Mesenchymal stem cell (in vitro differentiated cells and primary cell): ENCODE measurements around the gene TIMP2.
"Not testable (repeated sequence)": the region's sequence is repeated elsewhere in the genome, so short reads cannot be mapped to it uniquely, and the experiment has no call there.

Source experiments
- DNase-seq: peaks from one replicate; pipeline ENCODE4 v3.0.0-alpha.2; 2013
- H2AFZ ChIP-seq: one replicate; pipeline ENCODE4 v1.6.1; 2013; ENCODE audit warnings: low read depth, mild to moderate bottlenecking, control low read depth, inconsistent platforms, low read length, moderate library complexity
- H2AK5ac ChIP-seq: 2 replicates; pipeline ENCODE4 v1.6.1; 2013; ENCODE audit warnings: low read length, moderate library complexity, mild to moderate bottlenecking, inconsistent platforms; ENCODE audit not compliant: severe bottlenecking
- H2BK120ac ChIP-seq: one replicate; pipeline ENCODE4 v1.6.1; 2013; ENCODE audit warnings: low read depth, mild to moderate bottlenecking, inconsistent platforms, low read length, moderate library complexity
- H2BK12ac ChIP-seq, 2 experiments: one replicate each; pipeline ENCODE4 v1.6.1; 2013; ENCODE audit warnings: inconsistent platforms in 2 of 2, low read length in 2 of 2, mild to moderate bottlenecking in 2 of 2, moderate library complexity in 2 of 2, control low read depth in 1 of 2
- H2BK15ac ChIP-seq: one replicate; pipeline ENCODE4 v1.6.1; 2013; ENCODE audit warnings: mild to moderate bottlenecking, low read depth, inconsistent platforms; ENCODE audit not compliant: poor library complexity, severe bottlenecking
- H2BK5ac ChIP-seq: 2 replicates; pipeline ENCODE4 v1.6.1; 2013; ENCODE audit warnings: low read depth, mild to moderate bottlenecking, low read length, control low read depth, inconsistent platforms; ENCODE audit not compliant: poor library complexity, severe bottlenecking
- H3K14ac ChIP-seq, 2 experiments: one replicate each; pipeline ENCODE4 v1.6.1; 2013; ENCODE audit warnings: inconsistent platforms in 2 of 2, low read length in 2 of 2, control low read depth in 1 of 2, mild to moderate bottlenecking in 1 of 2, moderate library complexity in 1 of 2
- H3K18ac ChIP-seq, 2 experiments: one replicate each; pipeline ENCODE4 v1.6.1; 2013; ENCODE audit warnings: inconsistent platforms in 2 of 2, low read length in 2 of 2, control low read depth in 1 of 2, low read depth in 1 of 2, mild to moderate bottlenecking in 1 of 2
- H3K23ac ChIP-seq, 2 experiments: one replicate each; pipeline ENCODE4 v1.6.1; 2013; ENCODE audit warnings: inconsistent platforms in 2 of 2, low read length in 2 of 2, mild to moderate bottlenecking in 2 of 2, moderate library complexity in 2 of 2, control low read depth in 1 of 2
- H3K27ac ChIP-seq: 2 replicates; pipeline ENCODE4 v1.5.1; 2013; ENCODE audit warnings: mild to moderate bottlenecking, moderate library complexity, low read length, control low read depth, inconsistent platforms; ENCODE audit not compliant: poor library complexity, severe bottlenecking
- H3K27me3 ChIP-seq, 2 experiments: 2 replicates each; pipeline versions ENCODE4 v1.6.1 to v1.7.0; 2013; ENCODE audit warnings: low read length in 2 of 2, mild to moderate bottlenecking in 2 of 2, moderate library complexity in 2 of 2, control low read depth in 1 of 2, inconsistent platforms in 1 of 2; ENCODE audit not compliant: control insufficient read depth in 1 of 2, insufficient read depth in 1 of 2
- H3K36me3 ChIP-seq, 2 experiments: 2 replicates each; pipeline versions ENCODE4 v1.6.1 to v1.7.0; 2013; ENCODE audit warnings: low read length in 2 of 2, control low read depth in 1 of 2, inconsistent platforms in 1 of 2, low read depth in 1 of 2, mild to moderate bottlenecking in 1 of 2; ENCODE audit not compliant: insufficient read depth in 2 of 2, control insufficient read depth in 1 of 2
- H3K4ac ChIP-seq, 2 experiments: one replicate each; pipeline ENCODE4 v1.6.1; 2013; ENCODE audit warnings: inconsistent platforms in 2 of 2, low read length in 2 of 2, mild to moderate bottlenecking in 2 of 2, moderate library complexity in 2 of 2, control low read depth in 1 of 2, low read depth in 1 of 2
- H3K4me1 ChIP-seq: 2 replicates; pipeline ENCODE4 v1.6.1; 2013; ENCODE audit warnings: low read depth, low read length, control low read depth; ENCODE audit not compliant: control insufficient read depth, insufficient read depth
- H3K4me2 ChIP-seq: 2 replicates; pipeline ENCODE4 v1.6.1; 2013; ENCODE audit warnings: low read length, mild to moderate bottlenecking, inconsistent platforms; ENCODE audit not compliant: poor library complexity, severe bottlenecking
- H3K4me3 ChIP-seq, 2 experiments: 2 replicates each; pipeline versions ENCODE4 v1.5.1 to v1.7.0; 2013; ENCODE audit warnings: low read length in 2 of 2, mild to moderate bottlenecking in 2 of 2, control low read depth in 1 of 2, low read depth in 1 of 2; ENCODE audit not compliant: insufficient read depth in 1 of 2
- H3K79me1 ChIP-seq: replicated peaks from 2 replicates; pipeline ENCODE4 v1.6.1; 2013; ENCODE audit warnings: mild to moderate bottlenecking, control low read depth, low read length, inconsistent platforms; ENCODE audit not compliant: poor library complexity, severe bottlenecking
- H3K9ac ChIP-seq: 2 replicates; pipeline ENCODE4 v1.7.0; 2013; ENCODE audit warnings: mild to moderate bottlenecking, low read length, moderate library complexity
- H3K9me3 ChIP-seq: 2 replicates; pipeline ENCODE4 v1.7.0; 2013; ENCODE audit warnings: mild to moderate bottlenecking, low read length; ENCODE audit not compliant: control insufficient read depth
- H4K8ac ChIP-seq: one replicate; pipeline ENCODE4 v1.6.1; 2013; ENCODE audit warnings: inconsistent platforms, mild to moderate bottlenecking, low read length, moderate library complexity
- H4K91ac ChIP-seq: one replicate; pipeline ENCODE4 v1.6.1; 2013; ENCODE audit warnings: mild to moderate bottlenecking, low read length, inconsistent platforms
- WGBS: methylation state at CpG from one replicate; pipeline ENCODE4 v1.1.7; 2013; ENCODE audit warnings: mixed read lengths; 5-methylcytosine and 5-hydroxymethylcytosine counted together

TIMP2 gene

DNA sequence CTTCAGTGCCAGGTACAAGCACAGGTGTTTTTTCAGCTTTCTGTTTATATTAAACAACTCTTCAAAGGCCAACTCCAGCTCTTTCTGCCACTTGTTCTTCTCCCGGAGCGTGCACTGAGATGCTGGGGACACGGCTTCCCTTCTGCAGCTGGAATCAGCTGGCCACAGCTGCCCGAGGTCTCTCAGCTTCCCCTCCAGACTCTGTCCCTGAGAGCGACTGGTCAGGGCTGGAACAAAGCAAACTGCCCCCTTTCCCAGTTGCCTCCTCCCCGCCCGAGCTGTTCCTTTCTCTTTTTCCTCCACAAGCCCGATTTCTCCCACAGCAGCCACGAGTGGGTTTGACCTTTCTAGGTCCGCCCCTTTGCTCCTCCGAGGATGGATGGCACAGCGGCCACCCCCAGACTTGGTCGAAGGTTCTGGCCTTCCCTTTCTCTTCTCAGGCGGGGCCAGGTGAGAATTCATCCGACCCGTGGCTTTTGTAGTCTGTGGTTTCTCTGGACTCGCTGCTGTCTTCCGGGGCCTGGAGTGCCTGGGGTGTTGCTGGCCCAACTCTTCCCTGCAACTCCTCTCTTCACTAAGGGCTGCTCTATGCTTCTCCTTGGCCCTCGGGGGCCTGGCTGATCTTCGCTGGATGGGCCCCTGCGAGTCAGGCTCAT is 33.7 kb downstream of the TIMP2 start:
- Histone ChIP-seq H4K8ac (no peak overlapping the region), H3K23ac (no peak overlapping the region), H2BK12ac (no peak overlapping the region), H3K4me2 (no peak overlapping the region), H3K27me3 (no peaks in the 10 kb centered on the region), H3K4ac (no peak overlapping the region), H3K4me1 (peaks cover 12% of the 10 kb centered on the region), H2BK5ac (no peak overlapping the region), H3K4me3 (no peak overlapping the region), H3K79me1 (peaks cover 46% of the 10 kb centered on the region), H3K9me3 (no peaks in the 10 kb centered on the region), H2AK5ac (no peak overlapping the region), H2BK15ac (no peak overlapping the region), H3K27ac (no peak overlapping the region), H3K14ac (no peak overlapping the region), H4K91ac (no peak overlapping the region), H2AFZ (no peak overlapping the region), H3K36me3 (peaks cover 43 to 63% of the 10 kb centered on the region in 2 experiments), H3K9ac (no peak overlapping the region), H3K18ac (no peak overlapping the region), H2BK120ac (no peak overlapping the region)
- DNase-seq = no peak
- 94% methylated on average over 21 of the region's 21 CpGs for WGBS

DNA sequence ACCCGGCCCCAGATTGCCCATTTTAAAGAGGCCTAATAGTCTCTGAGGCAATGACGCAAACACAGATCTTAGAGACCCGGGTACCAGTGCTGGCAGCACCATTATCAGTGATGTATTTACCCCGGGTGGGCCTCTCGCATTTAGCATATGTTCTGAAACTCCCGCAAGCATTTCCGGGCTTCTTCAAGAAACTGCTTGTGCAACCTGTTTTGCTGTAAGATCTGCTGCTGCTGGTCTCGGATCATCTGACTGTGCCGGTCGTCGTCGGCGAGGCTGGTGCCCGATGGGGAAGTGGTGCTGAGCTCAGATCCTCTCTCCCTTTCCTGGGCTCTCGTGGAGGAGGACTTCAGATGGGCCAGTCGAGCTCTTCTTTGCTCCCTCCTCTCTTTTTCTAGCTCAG is 34.7 kb downstream of the TIMP2 start:
- 98% methylated on average over 16 of the region's 16 CpGs for WGBS
- no peak overlapping the region for H2AFZ ChIP-seq
- no peak overlapping the region for H4K91ac ChIP-seq
- H3K27me3 ChIP-seq = no peaks in the 10 kb centered on the region
- no peak overlapping the region for H2BK5ac ChIP-seq
- H3K9me3 ChIP-seq = no peaks in the 10 kb centered on the region
- no peak overlapping the region for H2AK5ac ChIP-seq
- H3K4ac ChIP-seq = no peak overlapping the region
- peaks cover 19% of the 10 kb centered on the region for H3K4me1 ChIP-seq
- H2BK15ac ChIP-seq = no peak overlapping the region
- H3K27ac ChIP-seq = no peak overlapping the region
- H3K4me2 ChIP-seq = no peak overlapping the region
- H3K4me3 ChIP-seq = no peak overlapping the region
- no peak overlapping the region for H3K18ac ChIP-seq
- no peak overlapping the region for H3K14ac ChIP-seq
- H4K8ac ChIP-seq = no peak overlapping the region
- peaks cover 53% of the 10 kb centered on the region for H3K79me1 ChIP-seq
- H2BK12ac ChIP-seq = no peak overlapping the region
- peaks cover 34 to 67% of the 10 kb centered on the region in 2 experiments for H3K36me3 ChIP-seq
- no peak overlapping the region for H2BK120ac ChIP-seq
- H3K9ac ChIP-seq = no peak overlapping the region
- no peak overlapping the region for H3K23ac ChIP-seq
- DNase-seq = no peak

GRCh38 chr17:78890096-78890495 is 35.1 kb downstream of the TIMP2 start:
- H2BK5ac ChIP-seq, H3K9ac ChIP-seq, H4K8ac ChIP-seq, H2BK120ac ChIP-seq, H3K27ac ChIP-seq, H3K4ac ChIP-seq, H3K23ac ChIP-seq, H3K18ac ChIP-seq, H3K9me3 ChIP-seq, H3K4me3 ChIP-seq, H3K14ac ChIP-seq, DNase-seq, H2BK15ac ChIP-seq, H2BK12ac ChIP-seq, H2AK5ac ChIP-seq, H3K4me2 ChIP-seq, H4K91ac ChIP-seq, H2AFZ ChIP-seq, H3K27me3 ChIP-seq: not testable (repeated sequence)
- peaks cover 23% of the 10 kb centered on the region for H3K4me1 ChIP-seq
- WGBS = 91% methylated on average over 10 of the region's 11 CpGs
- H3K36me3 ChIP-seq = peaks cover 34 to 70% of the 10 kb centered on the region in 2 experiments
- peaks cover 55% of the 10 kb centered on the region for H3K79me1 ChIP-seq

DNA sequence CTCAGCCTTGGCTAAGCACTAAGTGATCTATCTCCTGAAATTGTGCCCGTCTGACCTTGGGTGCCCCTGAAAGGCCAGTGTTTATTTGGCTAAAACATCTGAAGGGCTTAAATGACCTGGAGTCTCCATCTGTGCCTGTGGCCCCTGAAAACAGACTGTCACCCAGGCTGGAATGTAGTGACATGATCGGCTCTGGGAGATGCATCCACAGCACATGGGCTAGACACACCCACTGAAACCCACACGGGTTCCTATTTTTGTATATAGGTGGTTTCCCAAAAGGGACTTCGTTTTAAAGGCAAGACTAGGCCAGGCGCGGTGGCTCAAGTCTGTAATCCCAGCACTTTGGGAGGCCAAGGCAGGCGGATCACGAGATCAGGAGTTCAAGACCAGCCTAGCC is 35.7 kb downstream of the TIMP2 start:
- peaks cover 29% of the 10 kb centered on the region for H3K4me1 ChIP-seq
- no peak overlapping the region for H3K27ac ChIP-seq
- no peak overlapping the region for H4K8ac ChIP-seq
- no peak overlapping the region for H3K18ac ChIP-seq
- no peak overlapping the region for H2BK120ac ChIP-seq
- H3K4ac ChIP-seq = no peak overlapping the region
- no peak overlapping the region for H3K23ac ChIP-seq
- no peak overlapping the region for H3K4me3 ChIP-seq
- H3K9ac ChIP-seq = no peak overlapping the region
- no peak overlapping the region for H4K91ac ChIP-seq
- H3K79me1 ChIP-seq = peaks cover 60% of the 10 kb centered on the region
- 94% methylated on average over 8 of the region's 8 CpGs for WGBS
- no peak overlapping the region for H2BK15ac ChIP-seq
- H3K14ac ChIP-seq = no peak overlapping the region
- H2AFZ ChIP-seq = no peak overlapping the region
- no peak overlapping the region for H3K4me2 ChIP-seq
- H2BK5ac ChIP-seq = no peak overlapping the region
- no peaks in the 10 kb centered on the region for H3K9me3 ChIP-seq
- no peak overlapping the region for H2AK5ac ChIP-seq
- H2BK12ac ChIP-seq = no peak overlapping the region
- peaks cover 38 to 72% of the 10 kb centered on the region in 2 experiments for H3K36me3 ChIP-seq
- no peaks in the 10 kb centered on the region for H3K27me3 ChIP-seq
- no peak for DNase-seq
